Activated CD4-positive, CD25-positive, alpha-beta regulatory T cell treated with anti-CD3 and anti-CD28 coated beads, Interleukin-2, amount 50 U/mL, for 24 hours (primary cell): Measurements from ENCODE around the gene KIAA1755.
"Not testable (repeated sequence)": the region's sequence is repeated elsewhere in the genome, so short reads cannot be mapped to it uniquely, and the experiment has no call there.

Experiments
- ATAC-seq, 2 donors: fragments of 150-1000 bp; cut with Tn5 transposase; one replicate each; pipeline ENCODE4 v1.10.0; 2021; ENCODE audit warnings: mild to moderate bottlenecking in 1 of 2, moderate library complexity in 1 of 2

Gene KIAA1755

DNA sequence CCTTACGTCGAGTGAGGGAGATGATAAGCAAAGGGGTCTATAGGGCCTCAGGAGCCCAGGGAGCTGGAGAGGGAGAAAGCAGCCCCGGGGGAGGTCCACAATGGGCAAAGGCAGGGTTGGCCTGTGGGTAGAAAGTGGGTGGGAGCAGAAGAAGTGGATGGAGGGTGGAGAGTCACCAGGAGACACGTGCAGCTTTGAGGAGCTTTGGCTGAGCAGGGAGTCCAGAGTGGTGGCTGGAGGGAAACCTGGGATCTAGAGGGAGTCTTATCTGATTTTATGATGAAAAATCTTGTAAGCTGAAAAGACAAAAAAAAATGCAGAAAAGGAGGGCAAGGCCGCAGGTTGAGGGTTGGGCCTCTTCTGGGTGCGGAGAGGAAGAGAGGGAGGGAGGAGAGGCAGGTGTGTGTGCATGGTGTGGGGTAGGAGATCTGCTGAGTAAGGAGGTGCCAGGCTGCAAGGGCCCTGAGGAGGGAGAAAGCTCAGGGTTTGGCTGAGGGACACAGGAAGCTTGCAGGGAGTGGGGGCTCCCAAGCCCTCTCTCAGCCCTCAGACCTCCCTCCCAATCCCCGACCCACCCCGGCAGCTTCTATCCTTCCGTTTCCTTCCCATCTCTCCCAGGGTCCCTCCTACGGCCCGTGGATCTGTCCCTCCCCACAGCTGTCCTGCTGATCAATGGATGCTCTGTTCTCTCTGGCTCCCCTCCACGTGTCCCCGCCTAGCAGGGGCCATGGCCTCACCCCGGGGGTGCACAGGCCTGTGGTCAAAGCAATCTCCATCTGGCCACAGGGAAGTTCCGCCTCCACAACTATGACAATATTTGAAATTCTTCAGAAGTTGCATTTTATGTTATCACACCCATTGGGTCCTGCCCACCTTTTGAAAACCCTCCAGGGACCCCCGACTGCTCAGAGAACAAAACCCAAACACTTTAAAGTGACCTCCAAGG, 26.3 kb upstream of the KIAA1755 start:
- ATAC-seq = no peak

DNA sequence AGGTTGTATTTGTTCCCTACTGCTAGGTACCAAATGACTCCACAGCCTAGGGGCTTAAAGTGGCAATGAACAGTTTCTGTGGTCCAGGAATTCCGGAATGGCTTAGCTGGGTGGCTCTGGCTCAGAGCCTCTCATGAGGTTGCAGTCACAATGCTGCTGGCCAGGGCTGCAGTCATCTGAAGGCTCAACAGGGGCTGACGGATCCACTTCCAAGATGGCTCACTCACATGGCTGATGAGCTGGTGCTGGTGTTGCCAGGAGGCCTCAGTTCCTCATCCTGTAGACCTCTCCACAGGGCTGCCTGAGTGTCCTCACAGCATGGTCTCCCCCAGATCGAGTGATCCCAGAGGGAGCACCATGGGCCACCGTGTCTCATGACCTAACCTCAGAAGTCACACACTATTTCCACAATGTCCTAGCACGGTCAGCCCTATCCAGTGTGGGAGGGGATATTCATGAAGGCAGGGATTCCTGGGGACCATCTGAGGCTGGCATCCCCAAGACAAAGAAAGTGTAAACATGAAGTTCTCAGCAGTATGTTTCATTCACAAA, 24.4 kb upstream of the KIAA1755 start:
- ATAC-seq = no peak

DNA sequence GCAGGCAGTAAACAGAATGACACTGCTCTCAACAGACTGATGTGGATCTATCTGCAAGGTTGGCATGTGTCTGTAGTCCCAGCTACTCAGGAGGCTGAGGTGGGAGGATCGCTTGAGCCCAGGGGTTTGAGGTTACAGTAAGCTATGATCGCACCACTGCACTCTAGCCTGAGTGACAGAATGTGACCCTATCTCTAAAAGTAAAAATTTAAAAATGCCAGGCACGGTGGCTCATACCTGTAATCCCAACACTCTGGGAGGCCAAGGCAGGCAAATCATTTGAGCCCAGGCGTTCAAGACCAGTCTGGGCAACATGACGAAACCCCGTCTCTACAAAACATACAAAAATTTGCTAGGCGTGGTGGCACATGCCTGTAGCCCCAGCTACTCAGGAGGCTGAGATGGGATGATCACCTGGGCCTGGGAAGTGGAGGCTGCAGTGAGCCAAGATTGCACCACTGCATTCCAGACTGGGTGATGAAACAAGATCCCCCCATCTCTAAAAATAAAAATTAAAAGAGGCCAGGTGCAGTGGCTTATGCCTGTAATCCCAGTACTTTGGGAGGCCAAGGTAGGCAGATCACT, 23.6 kb upstream of the KIAA1755 start:
- ATAC-seq = not testable (repeated sequence)

DNA sequence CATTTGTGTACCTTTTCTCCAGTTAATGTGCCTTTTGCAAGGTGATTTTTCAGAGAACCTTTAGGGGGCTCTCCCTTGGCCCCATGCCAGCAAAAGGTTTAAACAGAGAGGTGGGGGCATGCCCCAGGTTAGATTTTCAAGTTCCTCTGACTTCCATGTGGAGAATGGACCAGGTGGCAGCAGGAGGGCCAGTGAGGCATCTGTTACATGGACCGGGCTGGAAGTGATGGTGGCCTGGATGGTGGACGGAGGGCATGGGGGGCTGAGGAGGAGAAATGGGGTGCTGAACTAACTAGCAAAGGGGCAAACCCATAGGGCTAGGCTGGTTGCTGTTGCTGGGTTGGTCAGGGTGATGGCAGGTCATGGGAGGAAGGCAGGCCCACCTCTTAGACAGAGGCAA, 22.7 kb upstream of the KIAA1755 start:
- no peak for ATAC-seq

DNA sequence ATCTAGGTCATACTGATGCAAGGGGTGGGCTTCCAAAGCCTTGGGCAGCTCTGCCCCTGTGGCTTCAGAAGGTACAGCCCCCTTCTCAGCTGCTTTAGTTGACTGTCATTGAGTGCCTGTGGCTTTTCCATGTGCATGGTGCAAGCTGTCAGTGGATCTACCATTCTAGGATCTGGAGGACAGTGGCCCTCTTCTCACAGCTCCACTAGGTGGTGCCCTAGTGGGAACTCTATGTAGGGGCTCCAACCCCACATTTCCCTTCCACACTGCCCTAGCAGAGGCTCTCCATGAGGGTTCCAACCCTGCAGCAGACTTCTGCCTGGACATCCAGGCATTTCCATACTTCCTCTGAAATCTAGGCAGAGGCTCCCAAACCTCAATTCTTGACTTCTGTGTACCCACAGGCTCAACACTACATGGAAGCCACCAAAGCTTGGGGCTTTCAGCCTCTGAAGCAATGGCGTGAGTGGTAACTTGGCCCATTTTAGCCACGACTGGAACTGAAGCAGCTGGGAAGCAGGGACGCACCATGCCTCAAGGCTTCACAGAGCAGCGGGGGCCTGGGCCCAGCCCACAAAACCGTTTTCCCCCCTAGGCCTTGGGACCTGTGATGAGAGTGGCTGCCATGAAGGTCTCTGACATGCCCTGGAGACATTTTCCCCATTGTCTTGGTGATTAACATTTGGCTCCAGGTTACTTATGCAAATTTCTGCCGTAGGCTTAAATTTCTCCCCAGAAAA, 20.8 kb upstream of the KIAA1755 start:
- not testable (repeated sequence) for ATAC-seq

DNA sequence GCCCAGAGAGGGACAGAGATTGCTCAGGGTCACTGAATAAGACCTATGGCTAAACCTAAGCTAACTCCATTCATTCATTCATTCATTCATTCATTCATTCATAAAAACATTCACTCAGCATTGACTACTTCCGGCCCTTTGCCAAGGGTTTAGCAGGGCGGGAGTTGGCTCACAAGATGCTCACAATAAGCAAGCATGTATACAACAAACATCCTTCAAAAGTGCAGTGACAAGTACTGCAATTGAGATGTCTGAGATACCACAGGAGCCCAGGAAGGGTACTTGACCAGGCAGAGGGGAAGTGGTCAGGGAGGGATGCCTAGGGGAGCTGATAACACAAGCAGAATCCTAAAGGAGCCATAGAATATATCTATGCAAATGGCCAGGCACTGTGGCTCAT, 18.2 kb upstream of the KIAA1755 start:
- no peak for ATAC-seq

DNA sequence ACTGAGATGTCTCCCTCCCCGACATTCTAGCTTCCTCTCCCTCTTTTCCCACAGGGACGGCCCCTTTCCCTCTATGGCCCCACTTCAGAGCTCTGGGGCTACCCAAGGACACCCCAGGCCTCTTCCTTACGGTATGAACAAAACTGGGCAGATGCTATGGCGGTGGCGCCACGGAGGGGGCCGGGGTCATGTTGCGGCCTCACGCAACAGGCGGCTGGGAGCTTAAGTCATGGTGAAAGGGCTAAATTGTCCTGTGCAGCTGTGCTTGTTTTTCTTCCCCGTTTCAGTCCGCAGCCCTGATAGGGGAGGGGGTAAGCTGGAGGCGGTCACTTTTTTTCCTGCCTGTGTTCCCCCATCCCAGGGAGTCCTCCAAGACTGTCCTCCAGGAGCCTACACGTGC, 17.6 kb upstream of the KIAA1755 start:
- ATAC-seq = no peak

DNA sequence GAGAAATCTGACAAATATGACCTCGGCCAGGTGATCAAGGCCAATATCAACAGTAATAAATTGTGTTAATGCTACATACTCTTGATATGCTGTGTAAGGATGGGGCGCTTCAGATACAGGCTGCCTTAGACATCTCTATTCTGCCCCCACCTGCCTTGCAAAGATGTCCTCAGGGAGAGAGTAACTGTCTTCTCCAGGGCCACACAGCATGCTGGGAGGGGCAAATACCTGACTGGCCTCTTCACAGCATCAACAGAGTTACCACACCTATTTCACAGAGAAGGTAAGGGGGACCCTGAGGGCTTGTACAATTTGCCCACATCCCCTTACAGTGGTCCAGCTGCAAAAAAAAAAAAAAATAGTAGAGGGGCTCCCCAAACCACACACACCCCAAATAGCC, 17.2 kb upstream of the KIAA1755 start:
- no peak for ATAC-seq

DNA sequence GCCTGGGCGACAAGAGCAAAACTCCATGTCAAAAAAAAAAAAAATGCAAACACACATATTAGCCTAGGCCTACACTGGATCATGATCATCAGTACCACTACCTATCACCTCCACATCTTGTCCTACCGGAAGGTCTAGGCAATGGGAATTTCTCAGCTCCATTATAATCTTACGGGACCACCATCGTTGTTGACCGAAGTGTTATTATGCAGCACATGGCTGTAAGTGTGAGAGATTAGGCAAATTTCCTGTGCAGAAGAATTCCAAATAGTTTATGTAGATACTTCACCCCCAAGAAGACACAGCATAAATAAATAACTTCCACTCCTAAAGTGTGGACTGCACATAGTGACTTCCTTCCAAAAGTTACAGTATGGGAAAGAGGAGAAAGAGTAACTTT, 16.8 kb upstream of the KIAA1755 start:
- ATAC-seq = no peak

DNA sequence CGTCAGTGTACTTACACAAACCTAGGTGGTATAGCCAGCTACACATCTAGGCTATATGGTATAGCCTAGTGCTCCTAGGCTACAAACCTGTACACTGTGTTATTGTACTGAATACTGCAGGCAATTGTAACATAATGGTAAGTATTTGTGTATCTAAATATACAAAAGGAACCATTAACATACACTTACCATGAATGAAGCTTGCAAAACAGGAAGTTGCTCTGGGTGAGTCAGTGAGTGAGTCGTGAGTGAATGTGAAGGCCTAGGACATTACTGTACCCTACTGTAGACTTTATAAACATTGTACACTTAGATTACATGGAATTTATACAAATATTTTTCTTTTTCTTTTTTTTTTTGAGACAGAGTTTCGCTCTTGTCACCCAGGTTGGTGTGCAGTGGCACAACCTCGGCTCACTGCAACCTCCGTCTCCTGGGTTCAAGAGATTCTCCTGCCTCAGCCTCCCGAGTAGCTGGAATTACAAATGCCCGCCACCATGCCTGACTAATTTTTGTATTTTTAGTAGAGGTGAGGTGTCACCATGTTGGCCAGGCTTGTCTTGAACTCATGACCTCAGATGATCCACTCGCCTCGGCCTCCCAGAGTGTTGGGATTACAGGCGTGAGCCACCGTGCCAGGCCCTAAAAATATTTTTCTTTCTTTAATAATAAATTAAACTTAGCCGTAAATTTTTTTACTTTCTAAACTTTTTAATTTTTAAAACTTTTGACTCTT, 15.4 kb upstream of the KIAA1755 start:
- ATAC-seq = peak in 1 of 2 donors; percentile 33

DNA sequence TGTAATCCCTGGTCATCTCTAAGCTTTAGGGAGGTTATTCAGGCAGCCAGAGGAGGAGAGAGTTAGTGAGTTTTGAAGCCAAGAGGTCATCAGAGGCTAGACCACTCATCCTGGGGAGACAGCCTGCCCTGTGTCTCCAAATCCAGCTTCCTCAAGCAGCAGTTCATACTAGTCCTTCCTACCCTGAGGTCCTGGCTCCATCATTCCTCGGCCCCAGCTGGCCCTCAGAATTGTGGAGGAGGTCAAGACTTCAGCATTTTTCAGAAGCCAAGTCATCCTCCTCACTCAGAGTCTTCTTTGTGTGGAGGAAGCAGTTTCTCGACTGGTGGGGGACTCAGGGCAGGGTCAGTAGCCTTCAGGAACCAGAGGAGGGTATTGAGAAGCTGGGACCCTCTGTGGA, 12.4 kb upstream of the KIAA1755 start:
- ATAC-seq = no peak

DNA sequence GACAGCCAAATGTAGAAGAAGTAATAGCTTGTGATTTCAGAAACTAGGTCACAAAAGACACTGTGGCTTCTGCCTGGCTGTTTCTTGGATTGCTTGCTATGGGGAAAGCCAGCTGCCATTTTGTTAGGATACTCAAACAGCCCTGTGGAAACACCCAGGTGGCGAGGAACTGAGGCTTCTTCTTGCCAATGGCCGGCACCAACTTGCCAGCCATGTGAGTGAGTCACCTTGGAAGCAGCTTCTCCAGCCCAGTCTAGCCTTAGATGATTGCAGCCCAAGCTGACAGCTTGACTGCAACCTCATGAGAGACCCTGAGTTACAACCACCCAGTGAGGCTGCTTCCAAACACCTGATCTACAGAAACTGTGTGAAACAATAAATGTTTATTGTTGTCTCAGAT, 11.9 kb upstream of the KIAA1755 start:
- ATAC-seq = no peak

DNA sequence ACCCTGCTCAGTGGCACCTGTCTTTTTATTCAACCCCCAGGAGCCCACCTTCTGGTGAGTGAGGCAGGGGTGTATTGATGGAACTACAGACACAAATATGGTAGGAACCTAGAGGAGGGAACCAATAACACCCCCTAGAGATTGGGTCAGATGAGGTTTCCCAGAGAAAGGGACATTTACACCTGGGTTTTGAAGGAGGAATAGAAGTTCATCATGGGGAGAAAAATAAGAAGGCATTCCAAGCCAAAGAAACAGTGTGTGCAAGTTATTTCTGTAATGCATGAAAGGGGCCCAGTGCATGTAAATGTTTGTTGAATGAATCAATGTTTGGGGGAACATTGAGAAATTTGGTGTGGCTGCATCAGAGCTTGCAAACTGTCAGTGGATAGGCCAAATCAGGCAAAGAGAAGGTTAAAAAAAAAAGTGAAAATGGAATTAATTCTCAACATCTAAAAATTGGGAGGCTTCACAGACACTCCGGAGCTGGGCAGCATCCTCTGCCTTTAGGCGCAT, 11.1 kb upstream of the KIAA1755 start:
- ATAC-seq = no peak

DNA sequence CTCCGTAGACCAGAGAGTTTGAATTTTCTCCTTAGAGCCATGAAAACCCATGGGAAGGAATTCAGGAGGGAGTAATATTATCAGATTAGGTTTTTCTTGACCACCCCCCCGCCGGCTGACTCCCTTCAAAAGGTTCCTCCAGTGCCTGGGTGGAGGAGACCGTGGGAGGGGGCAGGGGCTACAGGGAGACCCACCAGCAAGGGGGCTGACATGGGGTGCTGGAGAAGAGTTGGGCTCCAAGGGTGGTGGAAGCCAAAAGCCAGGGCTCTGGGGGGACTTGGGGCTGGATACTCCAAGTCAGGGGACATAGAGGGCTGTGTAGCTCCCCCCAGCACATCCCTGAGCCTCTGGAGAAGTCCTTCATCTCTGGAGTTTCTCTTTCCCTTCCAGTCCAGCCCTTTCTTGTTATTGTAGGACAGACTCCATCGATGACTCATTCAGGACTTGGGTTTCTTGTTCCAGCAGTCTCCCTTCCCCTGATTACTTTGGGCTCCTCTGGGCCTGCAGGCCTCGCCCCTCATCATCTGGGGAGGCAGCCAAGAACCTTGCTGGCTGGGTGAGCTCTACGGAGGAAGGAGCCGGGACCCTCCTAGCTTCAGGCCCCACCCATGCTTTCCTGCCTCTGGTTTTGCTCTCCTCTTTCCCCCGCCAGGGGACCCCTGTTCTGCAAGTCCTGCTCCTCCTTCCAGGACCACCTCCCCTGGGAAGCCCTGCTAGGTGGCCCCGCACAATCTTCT, 10.5 kb upstream of the KIAA1755 start:
- no peak for ATAC-seq

DNA sequence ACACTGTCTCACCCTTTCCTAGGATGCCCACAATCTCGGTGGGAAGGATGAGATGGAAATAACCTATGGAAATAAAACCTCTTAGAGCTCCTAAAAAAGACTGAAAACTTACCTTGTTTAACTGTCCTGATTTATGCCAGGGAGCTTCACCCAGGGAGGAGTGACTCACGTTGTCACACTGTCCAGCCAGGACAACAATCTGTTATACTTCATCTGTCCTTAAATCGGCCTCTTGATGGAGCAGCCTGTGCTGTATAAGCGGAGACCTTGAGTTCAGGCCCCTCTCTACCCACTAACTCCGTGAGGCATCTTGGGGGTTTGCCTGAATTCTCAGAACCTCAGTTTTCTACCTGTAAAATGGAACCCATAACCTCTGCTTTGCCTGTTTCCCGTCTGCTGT, 9.2 kb upstream of the KIAA1755 start:
- no peak for ATAC-seq

DNA sequence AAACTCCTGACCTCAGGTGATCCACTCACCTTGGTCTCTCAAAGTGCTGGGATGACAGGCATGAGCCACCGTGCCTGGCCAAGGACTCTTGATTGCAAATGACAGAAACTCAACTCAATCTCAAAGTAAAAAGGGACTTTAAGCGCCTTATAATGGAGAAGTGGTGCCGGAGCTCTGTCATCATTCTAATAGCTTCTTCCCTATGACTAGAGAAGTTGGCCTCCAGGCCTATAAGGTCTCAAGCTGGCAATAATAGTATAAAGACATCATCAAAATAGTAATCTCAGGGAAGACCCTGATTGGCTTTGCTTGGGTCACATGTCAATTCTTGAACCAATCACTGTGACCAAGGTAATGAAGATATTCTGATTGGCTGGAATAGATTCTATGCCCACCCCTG, 8.5 kb upstream of the KIAA1755 start:
- no peak for ATAC-seq

DNA sequence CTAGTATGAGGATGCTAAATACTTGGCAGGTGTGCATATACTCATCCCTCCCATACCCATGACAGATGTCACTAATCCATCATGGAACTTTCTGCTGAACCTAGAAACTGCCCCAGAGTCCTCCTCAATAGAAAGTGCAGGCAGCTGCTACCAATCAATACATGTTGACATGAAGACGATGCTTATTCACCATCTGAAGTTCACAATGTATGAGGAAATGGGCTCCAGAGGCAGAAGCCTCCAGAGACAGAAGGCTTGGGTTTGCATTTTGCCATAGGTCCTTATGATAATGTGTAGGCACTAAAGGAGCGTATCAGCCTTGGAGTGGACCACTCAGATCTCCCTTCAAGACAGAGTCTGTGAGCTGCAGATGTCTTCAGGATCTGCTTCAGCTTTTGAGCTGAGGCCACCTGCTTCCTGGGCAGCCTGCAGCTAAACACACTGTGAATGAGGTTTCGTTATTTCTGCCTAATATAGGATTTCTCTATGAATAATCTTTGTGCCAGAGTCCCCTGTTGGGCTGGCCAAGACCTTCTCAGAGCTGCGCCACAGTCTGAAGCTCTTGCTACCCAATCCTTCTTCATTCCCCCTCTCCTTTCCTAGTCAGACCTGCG, 7.5 kb upstream of the KIAA1755 start:
- no peak for ATAC-seq

DNA sequence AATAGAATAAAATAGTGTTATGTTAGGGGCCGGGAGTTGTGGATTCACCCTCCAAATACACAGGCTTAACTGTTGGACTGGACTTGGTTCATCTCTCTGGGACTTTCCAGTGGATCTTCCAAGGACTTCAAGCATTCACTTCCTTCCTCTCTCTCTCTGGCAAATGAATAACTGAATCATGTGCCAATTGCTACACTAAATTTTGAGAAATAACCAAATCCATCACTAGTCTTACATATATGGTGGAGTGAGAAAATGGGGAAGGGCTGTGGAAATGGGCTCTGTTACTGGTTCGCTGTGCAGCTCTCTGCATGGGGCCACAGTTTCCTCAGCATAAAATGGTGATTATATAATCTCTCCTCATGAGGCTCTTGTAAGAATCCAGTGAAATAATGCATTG, 6.8 kb upstream of the KIAA1755 start:
- ATAC-seq = no peak

DNA sequence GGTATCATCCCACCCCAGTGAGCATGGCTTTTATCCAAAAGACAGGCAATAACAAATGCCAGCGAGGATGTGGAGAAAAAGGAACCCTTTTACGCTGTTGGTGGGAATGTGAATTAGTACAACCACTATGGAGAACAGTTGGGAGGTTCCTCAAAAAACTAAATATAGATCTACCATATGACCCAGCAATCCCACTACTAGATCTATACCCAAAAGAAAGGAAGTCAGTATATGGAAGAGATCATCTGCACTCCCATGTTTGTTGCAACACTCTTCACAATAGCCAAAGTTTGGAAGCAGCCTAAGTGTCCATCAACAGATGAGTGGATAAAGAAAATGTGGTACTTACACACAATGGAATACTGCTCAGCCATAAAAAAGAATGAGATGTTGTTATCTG, 5.9 kb upstream of the KIAA1755 start:
- ATAC-seq = no peak

DNA sequence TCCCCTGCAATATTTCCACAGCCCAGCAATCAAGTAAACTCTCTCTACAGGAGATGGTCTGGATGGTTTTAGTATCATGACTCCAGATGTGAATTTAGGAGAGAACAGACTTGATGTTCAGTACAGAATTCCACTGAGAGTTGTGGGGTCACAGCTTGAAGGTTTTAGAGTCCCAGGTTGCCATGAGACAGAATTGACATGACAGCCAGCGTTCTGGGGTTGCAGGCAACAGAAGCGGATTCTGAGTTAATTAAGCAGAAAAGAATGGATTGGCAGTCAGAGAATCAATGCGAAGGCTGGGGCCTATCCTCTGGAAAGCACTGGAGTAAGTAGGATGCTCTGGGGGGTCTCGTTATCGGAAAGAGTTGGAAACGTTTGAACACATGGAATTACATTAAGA, 2.4 kb upstream of the KIAA1755 start:
- no peak for ATAC-seq

DNA sequence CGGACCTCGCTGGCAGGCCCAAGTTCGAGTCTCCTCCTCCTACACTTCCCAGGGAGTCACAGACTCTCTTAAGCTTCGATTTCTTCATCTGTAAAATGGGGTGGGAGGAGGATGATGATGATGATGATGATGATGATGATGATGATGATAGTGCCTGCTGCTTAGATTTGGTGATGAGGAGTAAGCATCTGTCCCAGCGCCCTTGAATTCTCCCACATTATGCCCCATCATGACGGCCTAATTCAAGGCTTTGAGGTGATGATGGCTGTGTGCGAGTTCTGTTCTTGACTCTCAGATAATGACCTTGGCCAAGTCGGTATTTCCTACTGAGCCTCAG, 487 bp upstream of the KIAA1755 start:
- no peak for ATAC-seq

DNA sequence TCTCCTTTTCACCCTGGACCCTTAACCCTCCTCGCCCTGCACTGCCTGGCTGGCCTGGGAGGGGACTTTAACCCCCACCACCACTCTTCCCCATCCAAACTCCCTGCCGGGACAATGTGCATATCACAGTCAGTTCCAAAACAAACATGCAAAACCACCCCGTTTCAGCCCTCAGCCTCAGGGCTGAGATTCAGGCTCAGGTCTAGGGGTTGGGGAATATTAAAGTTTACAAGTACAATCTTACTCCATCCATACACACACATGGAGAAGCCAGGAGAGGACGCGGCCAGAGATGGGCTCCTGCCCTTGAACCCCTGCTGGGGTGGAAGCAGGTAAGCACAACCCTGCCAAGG, 534 bp downstream of the KIAA1755 start:
- ATAC-seq = no peak
